ENCODE data around the gene PHLDB1. TPM values are rescaled to one million over a fixed set of nuclear protein-coding genes. Genes with fewer than 3 reads are reported as not detected.

The PHLDB1 gene
- polyA plus RNA-seq, 3 donors = 118 to 201 (median 127) TPM

DNA sequence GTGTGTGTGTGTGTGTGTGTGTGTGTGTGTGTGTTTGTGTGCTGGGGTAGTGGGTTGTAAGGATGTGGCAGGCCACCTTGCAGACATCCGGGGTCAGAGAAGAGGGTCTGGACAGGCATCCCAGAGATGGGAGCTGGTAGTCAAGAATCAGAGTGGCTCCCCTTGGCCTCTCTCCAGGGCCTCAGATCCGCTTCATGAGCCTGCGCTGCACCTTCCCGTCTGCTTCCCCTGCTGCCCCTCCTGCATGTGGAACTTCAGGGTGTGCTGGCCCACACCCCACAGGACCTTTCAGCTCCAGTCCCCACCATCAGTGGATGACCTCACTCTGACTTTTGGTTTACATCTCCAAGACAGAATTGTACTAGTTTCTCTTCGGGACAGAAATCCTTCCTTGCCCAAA lies 40.9 kb downstream of the PHLDB1 start:
- no peak for DNase-seq (ENCODE audit: extremely low read depth in 1 of 11, low read depth in 9 of 11, low spot score in 4 of 11)

DNA sequence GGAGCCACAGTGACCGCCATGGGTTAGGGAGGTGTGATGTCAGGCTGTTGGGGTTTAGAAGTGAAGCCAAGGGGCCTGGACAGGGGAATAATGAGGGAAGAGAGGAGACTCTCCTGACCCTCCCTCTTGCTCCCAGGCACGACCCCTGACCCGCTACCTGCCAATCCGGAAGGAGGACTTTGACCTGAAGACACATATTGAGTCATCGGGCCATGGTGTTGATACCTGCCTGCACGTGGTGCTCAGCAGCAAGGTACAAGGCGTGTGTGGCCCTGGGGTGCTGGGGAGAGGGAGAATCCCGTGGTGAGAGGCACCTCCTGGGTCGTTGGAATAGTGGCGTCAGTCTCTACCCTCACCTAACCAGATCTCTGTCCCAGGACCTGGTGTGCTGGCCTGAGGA lies 42.5 kb downstream of the PHLDB1 start:
- no peak for DNase-seq (ENCODE audit: extremely low read depth in 1 of 11, low read depth in 9 of 11, low spot score in 4 of 11)

DNA sequence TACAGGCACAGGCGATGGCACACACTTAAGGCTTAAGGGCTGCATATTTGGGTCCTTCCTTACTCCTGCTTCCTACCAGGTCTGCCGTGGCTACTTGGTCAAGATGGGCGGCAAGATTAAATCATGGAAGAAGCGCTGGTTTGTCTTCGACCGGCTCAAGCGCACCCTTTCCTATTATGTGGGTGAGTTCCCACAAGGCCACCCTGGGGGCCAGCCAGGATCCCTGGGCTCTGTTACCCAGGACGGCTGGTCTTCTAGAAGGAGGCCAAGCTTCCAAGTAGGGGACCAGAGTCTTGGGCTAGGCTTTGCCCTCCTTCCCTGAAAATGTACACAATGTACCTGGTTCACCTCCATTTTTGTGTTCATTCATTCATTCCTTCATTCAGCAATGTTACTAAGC lies 43.0 kb downstream of the PHLDB1 start:
- DNase-seq (ENCODE audit: extremely low read depth in 1 of 11, low read depth in 9 of 11, low spot score in 4 of 11) = no peak

DNA sequence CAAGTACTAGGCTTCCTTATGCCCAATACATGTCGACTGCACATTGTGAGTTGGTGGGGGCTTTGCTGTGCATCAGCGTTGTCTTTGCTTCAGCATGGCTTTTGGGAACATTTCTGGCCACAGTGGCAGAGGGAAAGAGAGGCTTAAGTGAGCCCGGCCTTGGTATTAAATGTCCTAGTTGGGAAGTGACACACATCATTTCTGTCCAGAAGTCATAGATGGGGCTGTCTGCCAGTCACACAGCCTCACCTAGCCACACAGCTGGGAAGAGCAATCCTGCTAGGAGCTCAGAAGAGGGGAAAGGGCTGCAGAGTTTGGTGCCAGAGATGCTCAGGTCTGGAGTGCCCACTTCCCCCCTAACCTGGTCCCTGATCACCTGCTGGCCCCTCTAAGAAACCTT lies 44.4 kb downstream of the PHLDB1 start:
- DNase-seq (ENCODE audit: extremely low read depth in 1 of 11, low read depth in 9 of 11, low spot score in 4 of 11) = no peak

DNA sequence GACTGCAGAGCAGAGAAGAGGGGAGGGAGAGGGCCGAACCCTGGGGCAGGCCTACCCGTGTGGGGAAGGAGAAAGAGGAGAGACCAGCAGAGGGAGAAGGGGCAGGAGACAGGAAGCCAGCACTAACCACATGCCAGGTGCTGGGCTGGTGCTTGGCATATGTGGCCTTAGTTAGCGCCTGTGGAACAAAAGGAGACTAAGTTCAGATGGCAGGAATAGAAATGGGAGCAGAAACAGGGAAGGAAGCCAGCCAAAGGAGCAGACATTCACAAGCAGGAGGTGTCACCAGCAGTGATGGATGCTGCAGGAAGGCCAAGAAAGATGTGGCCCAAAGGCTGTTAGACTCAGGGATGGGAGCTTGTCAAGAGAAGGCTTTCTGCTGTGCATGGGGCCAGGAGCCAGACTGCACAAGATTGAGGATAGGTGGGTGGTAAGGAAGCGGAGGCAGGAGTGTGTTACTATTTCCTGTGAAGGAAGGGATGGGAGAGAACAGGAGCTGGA lies 45.3 kb downstream of the PHLDB1 start:
- DNase-seq (ENCODE audit: extremely low read depth in 1 of 11, low read depth in 9 of 11, low spot score in 4 of 11) = no peak

DNA sequence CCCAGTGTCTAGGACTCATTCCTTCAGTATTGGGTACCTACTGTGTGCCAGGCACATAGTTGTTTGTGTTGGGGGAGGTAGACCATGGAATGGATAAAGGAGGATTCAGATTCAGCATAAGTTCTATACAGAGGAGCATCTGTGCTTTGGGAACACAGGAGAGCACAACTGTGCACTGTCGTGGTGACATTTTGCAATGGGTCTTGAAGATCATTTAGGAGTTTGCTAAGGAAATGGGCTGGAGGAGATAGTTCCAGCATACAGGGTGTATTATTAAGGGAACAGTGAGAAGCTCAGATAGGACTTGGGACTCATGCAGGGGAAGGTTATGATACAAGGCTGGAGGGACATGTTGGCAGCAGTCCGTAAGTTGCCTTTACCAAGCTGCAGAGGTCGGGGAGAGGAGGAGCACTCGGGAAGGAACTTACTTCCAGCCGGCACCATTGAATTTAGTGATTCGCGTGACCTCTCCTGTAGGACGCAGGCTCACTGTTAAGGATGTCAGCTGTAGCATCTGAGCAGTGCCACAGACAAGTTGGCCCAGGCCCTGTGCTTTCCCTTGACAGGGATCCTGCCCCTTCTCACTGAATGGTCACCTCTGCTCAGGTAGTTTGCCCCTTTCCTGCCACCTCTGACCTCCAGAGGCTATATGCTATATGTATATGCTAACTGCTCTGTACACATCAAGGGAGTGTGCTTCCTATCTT lies 46.4 kb downstream of the PHLDB1 start:
- no peak for DNase-seq (ENCODE audit: extremely low read depth in 1 of 11, low read depth in 9 of 11, low spot score in 4 of 11)

DNA sequence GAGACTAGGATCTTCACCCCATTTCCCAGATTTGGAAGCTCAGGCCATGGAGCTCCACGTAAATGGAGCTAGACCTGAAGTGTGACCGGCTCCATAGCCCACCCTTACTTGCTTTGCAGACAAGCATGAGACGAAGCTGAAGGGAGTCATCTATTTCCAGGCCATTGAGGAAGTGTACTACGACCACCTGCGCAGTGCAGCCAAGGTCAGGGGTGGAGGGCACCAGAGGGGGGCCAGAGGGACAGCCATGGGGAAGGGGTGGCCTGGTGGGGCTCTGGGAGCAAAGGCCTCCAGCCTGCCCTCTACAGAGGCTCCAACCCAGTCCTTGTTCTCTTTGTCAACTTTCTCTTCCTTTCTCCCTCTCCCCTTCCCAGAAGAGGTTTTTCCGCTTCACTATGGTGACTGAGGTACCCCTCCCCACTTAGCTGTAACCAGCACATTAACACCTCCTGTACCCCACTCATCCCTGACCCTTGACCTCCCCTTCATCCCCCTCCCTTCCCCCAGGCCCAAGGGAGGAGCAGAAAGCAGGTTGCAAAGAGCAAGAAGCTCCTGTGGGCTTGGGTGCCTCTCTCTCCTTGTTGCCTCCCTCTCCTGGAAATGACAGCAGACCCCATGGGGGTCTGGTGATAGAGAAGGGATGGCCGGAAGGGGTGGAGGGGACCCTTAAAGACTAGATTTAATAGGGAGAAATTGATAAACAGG lies 48.2 kb downstream of the PHLDB1 start:
- no peak for DNase-seq (ENCODE audit: extremely low read depth in 1 of 11, low read depth in 9 of 11, low spot score in 4 of 11)

DNA sequence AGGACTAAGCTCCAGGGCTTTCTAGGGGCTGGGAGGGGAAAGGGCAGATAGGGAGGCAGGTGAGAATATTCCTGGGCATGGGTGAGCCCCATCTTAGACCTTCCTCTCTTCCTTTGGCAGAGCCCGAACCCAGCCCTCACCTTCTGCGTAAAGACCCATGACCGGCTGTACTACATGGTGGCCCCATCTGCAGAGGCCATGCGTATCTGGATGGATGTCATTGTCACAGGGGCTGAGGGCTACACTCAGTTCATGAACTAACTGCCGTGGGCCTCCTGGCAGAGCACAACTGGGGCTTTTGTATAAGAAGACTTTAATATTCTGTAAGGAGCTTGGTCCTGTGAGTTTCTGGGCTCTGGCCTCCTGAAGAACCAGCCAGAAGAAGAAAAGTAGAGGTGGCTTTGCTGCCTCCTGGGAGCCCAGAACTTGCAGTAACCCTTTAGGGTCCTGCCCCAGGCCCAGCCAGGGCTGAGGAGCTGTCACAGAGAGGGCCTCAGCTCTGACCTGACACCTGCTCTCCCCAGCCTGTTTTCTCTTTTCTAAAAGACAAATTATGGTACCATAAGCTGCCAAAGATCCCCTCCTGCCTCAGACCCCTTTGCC lies 49.2 kb downstream of the PHLDB1 start:
- no peak for DNase-seq (ENCODE audit: extremely low read depth in 1 of 11, low read depth in 9 of 11, low spot score in 4 of 11)

DNA sequence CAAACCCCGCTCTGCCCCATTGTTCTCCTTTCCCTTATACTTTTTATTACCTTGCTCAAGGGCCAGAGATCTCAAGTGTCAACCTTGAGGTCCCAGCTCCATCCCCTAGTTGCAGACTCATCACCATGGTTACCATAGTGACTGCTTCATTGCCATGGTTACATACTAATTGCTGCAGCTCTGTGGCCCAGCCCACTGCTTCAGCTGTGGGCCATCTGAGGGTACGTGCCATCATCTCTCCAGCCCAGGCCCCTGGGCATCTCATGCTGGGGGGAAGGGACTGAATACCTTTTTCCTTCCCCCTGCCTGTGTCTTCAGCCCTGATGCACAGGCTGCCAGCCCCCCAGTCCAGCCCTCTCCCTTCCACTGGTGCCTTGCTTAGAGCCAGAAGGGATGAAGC lies 49.8 kb downstream of the PHLDB1 start:
- no peak for DNase-seq (ENCODE audit: extremely low read depth in 1 of 11, low read depth in 9 of 11, low spot score in 4 of 11)

DNA sequence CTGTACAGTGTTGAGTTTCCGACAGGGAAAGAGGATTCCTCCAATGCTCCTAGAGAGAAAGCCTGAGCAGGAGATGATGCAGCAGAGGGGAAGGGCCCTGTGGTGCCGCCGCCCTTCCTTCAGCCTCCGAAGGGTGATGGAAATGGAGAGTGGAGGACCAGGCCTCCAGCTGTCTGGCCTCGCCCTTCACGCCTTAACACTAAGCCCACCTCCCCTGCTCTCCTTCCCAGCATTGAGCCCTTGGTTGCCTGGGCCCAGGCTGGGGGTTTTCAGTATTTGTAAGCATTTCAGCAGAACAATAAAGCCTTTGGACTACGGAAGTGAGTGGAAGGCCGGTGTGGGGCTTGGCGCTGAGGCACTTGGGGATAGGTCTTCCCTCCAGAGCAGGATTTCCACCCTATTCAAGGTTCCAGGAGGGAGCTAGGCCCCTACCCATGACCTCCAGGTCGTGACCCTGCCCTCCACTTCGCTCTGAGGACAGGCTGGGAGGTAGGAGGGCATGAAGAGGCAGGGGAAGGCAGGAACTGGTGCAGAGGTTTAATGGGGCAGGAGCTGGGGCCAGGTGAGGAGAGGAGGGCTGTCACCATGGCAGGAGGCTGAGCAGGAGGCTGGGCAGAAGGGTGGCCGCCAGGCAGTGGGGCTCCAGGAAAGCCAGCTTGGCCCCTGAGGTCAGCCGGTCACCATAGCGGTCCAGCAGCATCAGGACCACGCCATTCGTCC lies 50.5 kb downstream of the PHLDB1 start:
- DNase-seq (ENCODE audit: extremely low read depth in 1 of 11, low read depth in 9 of 11, low spot score in 4 of 11) = no peak

DNA sequence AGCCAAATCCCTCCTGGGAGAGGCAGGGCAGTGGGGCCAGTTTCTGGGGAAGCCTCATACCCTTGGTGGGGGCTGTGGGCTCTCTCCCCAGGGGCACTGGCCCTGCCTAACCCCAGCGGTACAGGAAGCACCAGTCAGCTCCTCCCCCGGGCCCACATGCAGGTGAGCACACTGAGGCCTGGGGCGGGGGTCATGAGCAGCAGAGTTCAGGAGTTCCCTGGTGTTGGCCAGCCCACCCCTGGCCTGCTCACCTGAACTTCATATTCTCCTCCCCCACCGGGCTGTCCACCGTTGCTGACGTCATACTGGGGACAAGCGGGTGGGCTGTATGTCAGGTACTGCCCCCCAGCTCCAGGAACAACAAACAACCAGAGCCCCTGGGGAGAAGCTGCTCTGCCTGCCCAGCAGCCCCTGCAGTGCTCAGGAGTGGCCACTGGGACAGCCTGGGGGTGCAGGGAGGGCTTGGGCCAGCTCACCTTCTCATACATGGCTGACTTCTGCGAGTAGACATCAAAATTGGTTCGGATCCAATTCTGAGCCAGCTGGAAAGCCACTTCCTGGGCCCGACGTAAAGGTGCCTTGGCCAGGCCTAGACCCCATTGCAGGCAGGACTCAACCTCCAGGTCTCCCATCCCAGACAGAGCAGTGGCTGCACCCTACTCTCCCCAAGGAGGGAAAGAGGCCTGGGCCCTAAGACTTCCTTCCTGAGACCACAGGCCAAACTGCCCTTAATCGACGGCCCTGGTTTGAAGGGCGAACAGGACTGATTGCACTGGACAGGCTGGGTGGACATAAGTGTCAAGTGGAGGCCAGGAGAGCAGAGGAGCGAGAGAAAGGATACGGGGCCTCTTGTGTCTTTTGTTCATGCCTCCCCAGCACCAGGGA lies 51.3 kb downstream of the PHLDB1 start:
- DNase-seq (ENCODE audit: extremely low read depth in 1 of 11, low read depth in 9 of 11, low spot score in 4 of 11) = no peak

DNA sequence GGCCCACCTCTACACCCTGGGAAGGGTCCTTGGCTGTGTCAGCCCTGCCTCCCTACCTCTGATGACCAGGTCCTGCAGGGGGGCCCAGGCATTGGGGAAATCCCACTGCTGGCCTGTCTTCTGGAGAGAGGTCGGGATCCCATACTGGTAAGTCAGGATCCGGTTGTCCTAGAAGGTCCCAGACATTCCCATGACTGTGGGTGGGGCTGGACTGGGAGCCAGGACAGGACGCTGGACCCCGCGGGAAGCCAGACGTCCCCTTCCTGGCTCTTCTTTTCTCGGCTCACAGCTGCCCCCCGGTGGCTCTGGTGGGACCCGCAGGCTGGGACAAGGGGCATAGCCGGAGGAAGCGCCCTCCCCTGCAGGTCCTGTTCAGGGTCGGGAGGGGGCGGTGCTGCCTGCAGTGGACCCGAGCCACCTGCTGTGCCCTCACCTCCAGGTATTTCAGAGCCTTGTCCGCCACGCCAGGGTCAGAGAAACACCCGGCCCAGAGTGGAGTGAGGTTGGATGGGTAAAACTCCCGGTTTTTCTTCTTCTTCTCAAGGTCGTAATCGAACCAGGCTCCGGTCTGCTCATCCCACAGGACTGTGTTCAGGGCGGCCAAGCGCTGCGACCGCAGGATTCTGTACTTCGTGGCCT lies 52.0 kb downstream of the PHLDB1 start:
- DNase-seq (ENCODE audit: extremely low read depth in 1 of 11, low read depth in 9 of 11, low spot score in 4 of 11) = peak in 10 of 11 donors; percentile 66 to 87 (median 76)

DNA sequence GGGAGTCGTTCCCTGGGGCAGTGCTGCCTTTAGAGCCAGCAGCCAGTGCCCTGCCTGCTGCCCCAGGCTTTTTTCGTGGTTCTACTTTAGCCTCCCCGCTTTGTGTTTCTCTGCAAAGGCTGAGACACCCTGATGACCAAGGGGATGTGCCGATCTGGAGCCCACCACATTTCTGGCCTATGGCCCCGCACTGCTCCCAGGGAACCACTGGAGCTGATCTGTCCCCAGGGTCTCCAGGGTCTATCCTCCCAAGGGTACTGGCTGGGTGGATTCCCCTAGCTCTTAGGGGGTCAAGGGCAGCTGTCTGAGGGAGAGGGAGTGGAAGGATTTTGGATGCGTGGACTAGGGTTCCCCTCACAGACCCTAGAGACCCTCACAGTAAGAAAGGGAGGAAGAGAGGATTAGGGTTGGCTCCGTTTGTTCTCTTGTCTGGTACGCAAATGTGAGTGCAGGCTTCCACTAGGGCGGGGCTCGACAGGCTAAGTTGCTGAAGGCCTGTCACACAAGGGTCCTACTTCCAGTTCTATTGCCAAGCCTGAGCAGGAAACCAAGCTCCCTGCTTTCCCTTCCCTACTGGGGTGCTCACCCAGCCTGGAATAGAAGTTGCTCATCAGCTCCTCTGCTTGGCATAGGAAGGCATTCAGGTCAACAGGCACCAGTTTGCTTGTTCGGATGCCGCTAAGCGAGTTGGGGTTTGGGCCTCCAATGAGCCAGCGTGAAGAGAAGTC lies 52.7 kb downstream of the PHLDB1 start:
- no peak for DNase-seq (ENCODE audit: extremely low read depth in 1 of 11, low read depth in 9 of 11, low spot score in 4 of 11)

DNA sequence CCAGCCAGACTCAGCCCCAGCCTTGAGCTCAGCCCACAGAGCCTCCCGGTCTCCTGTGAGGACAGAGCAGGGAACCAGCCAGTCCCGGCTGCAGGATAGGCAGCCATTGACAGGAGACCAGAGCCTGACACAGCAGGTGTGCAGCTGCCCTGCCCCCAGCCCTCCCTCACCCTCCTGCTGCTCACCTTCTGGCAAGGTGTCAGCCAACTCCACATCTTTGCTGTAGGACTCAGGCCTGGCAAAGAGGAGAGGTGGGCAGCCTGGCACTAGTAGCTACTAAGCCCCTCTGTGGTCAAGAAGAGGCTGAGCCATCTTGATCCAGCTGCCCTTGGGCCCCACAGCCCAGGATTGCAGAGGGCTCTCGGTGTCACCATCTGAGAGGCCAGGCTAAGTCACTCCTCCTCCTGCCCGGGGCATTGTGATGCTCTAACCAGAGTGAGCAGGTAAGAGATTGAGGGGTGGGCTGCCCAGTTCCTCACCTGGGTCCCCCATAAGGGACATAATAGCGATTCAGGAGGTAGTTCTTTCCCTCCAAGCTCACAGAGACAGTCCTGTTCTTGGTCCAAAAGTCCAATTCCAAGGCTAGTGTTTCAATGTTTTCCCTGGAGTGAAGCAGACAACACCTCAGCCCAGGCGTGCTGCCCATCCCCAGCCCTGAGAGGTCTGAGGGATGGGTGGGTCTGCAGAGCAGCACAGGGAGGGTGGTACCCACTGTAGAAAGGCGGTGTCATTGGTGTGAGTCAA lies 53.4 kb downstream of the PHLDB1 start:
- DNase-seq (ENCODE audit: extremely low read depth in 1 of 11, low read depth in 9 of 11, low spot score in 4 of 11) = no peak

DNA sequence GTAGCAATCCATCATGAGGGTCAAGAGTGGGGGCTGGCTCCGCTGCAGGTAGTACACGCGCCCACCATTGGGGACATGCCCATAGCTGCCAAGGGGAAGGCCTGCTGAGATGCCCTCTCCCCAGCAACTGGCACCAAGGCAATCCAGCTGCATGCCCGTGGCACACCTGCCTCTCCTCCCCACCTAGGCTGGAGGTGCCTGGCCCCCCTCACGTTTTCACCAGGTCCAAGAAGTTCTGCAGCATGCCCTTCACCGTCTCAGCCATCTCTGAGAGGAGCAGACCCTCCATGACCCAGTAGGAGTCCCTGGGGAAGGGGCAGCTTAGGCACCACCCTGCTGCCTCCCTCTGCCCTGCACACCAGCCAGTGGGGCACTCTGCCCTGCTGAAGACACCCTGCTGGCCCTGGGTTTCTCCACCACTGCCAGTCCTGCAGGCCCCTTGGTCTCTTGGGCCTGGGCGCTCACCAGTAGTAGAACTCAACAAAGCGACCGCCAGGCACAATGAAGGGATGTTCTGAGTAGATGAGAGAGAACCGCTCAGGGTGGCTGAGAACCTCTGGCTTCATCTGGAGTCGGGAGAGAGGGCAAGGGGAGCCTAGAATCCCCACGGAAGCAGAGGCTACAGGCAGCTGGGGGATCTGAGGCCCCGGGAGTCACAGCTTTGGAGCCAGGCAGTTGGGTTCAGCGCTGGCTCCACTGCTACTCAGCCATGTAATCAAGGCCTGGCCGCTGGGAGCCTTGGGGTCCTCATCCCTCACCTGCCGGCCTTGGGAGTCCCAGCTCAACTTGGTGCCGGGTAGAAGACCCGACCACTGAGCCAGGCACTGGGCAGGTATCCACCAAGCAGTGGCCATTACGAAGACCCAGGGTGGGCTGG lies 54.2 kb downstream of the PHLDB1 start:
- no peak for DNase-seq (ENCODE audit: extremely low read depth in 1 of 11, low read depth in 9 of 11, low spot score in 4 of 11)

Data from renal cortex interstitium (tissue), 11 donors.